Measurements from ENCODE around the gene FAM20C.

FAM20C gene

GRCh38 chr7:176381-176780 is 16.0 kb upstream of the FAM20C start:
- H3K56ac ChIP-seq (ENCODE audit: low read length) = no peak overlapping the region
- H3K4me3 ChIP-seq (ENCODE audit: low read length) = no peak overlapping the region
- no peak overlapping the region for H2BK5ac ChIP-seq (ENCODE audit: low read length)
- H3K79me1 ChIP-seq (ENCODE audit: low read length) = no peaks in the 10 kb centered on the region
- H2BK15ac ChIP-seq (replicated peaks; ENCODE audit: low read depth) = no peak overlapping the region
- H3K4ac ChIP-seq (ENCODE audit: low read depth, low read length) = no peak overlapping the region
- H2AK5ac ChIP-seq (ENCODE audit: low read length) = no peak overlapping the region
- H3K4me2 ChIP-seq (ENCODE audit: low read length) = no peak overlapping the region
- H3K79me2 ChIP-seq (ENCODE audit: control insufficient read depth, insufficient read depth, low read length) = no peaks in the 10 kb centered on the region
- no CpG with 5 or more reads among the region's 9 CpGs for WGBS (ENCODE audit: extremely low coverage, insufficient coverage, low lambda C conversion rate)
- no peaks in the 10 kb centered on the region for H3K36me3 ChIP-seq (ENCODE audit: control insufficient read depth, insufficient read depth, low read length)
- H4K5ac ChIP-seq (ENCODE audit: low read length) = no peak overlapping the region
- H3K18ac ChIP-seq (ENCODE audit: low read length) = no peak overlapping the region
- H3K9ac ChIP-seq (ENCODE audit: low read length) = no peak overlapping the region
- no peaks in the 10 kb centered on the region for H3K4me1 ChIP-seq (ENCODE audit: control insufficient read depth, low read depth, low read length)
- H3K27me3 ChIP-seq (ENCODE audit: insufficient read depth, low read length, poor library complexity) = no peaks in the 10 kb centered on the region
- H3K23ac ChIP-seq (ENCODE audit: low read length) = no peak overlapping the region
- DNase-seq = no peak
- H4K8ac ChIP-seq (ENCODE audit: low read depth, low read length) = no peak overlapping the region
- no peak overlapping the region for H2BK120ac ChIP-seq (ENCODE audit: low read depth, low read length)
- H3K27ac ChIP-seq (ENCODE audit: low read depth, low read length) = no peak overlapping the region

GRCh38 chr7:176786-177459 is 15.4 kb upstream of the FAM20C start:
- Histone ChIP-seq H3K23ac (ENCODE audit: low read length) (no peak overlapping the region), H3K4me3 (ENCODE audit: low read length) (no peak overlapping the region), H3K27me3 (ENCODE audit: insufficient read depth, low read length, poor library complexity) (no peaks in the 10 kb centered on the region), H2BK120ac (ENCODE audit: low read depth, low read length) (no peak overlapping the region), H3K18ac (ENCODE audit: low read length) (no peak overlapping the region), H3K9ac (ENCODE audit: low read length) (no peak overlapping the region), H2BK5ac (ENCODE audit: low read length) (no peak overlapping the region), H4K5ac (ENCODE audit: low read length) (no peak overlapping the region), H3K56ac (ENCODE audit: low read length) (no peak overlapping the region), H3K27ac (ENCODE audit: low read depth, low read length) (no peak overlapping the region), H3K36me3 (ENCODE audit: control insufficient read depth, insufficient read depth, low read length) (no peaks in the 10 kb centered on the region), H3K79me2 (ENCODE audit: control insufficient read depth, insufficient read depth, low read length) (no peaks in the 10 kb centered on the region), H3K4ac (ENCODE audit: low read depth, low read length) (no peak overlapping the region), H3K4me1 (ENCODE audit: control insufficient read depth, low read depth, low read length) (no peaks in the 10 kb centered on the region), H4K8ac (ENCODE audit: low read depth, low read length) (no peak overlapping the region), H2AK5ac (ENCODE audit: low read length) (no peak overlapping the region), H3K79me1 (ENCODE audit: low read length) (no peaks in the 10 kb centered on the region), H2BK15ac (replicated peaks; ENCODE audit: low read depth) (no peak overlapping the region), H3K4me2 (ENCODE audit: low read length) (no peak overlapping the region)
- no CpG with 5 or more reads among the region's 21 CpGs for WGBS (ENCODE audit: extremely low coverage, insufficient coverage, low lambda C conversion rate)
- no peak for DNase-seq

- Histone ChIP-seq H4K8ac (ENCODE audit: low read depth, low read length) (no peak overlapping the region), H3K23ac (ENCODE audit: low read length) (no peak overlapping the region), H3K4me2 (ENCODE audit: low read length) (no peak overlapping the region), H2BK15ac (replicated peaks; ENCODE audit: low read depth) (no peak overlapping the region), H2AK5ac (ENCODE audit: low read length) (no peak overlapping the region), H2BK5ac (ENCODE audit: low read length) (no peak overlapping the region), H3K4ac (ENCODE audit: low read depth, low read length) (no peak overlapping the region), H3K79me1 (ENCODE audit: low read length) (no peaks in the 10 kb centered on the region), H3K18ac (ENCODE audit: low read length) (no peak overlapping the region), H3K27me3 (ENCODE audit: insufficient read depth, low read length, poor library complexity) (no peaks in the 10 kb centered on the region), H3K9ac (ENCODE audit: low read length) (no peak overlapping the region), H3K4me3 (ENCODE audit: low read length) (no peak overlapping the region), H3K36me3 (ENCODE audit: control insufficient read depth, insufficient read depth, low read length) (no peaks in the 10 kb centered on the region), H3K27ac (ENCODE audit: low read depth, low read length) (no peak overlapping the region), H3K79me2 (ENCODE audit: control insufficient read depth, insufficient read depth, low read length) (no peaks in the 10 kb centered on the region), H4K5ac (ENCODE audit: low read length) (no peak overlapping the region), H3K4me1 (ENCODE audit: control insufficient read depth, low read depth, low read length) (no peaks in the 10 kb centered on the region), H2BK120ac (ENCODE audit: low read depth, low read length) (no peak overlapping the region), H3K56ac (ENCODE audit: low read length) (no peak overlapping the region)
- DNase-seq = no peak
- no CpG with 5 or more reads among the region's 28 CpGs for WGBS (ENCODE audit: extremely low coverage, insufficient coverage, low lambda C conversion rate)
Observed at GRCh38 chr7:178444-178843, 13.9 kb upstream of the FAM20C start.

- no peaks in the 10 kb centered on the region for H3K4me1 ChIP-seq (ENCODE audit: control insufficient read depth, low read depth, low read length)
- H2BK15ac ChIP-seq (replicated peaks; ENCODE audit: low read depth) = no peak overlapping the region
- H3K79me1 ChIP-seq (ENCODE audit: low read length) = no peaks in the 10 kb centered on the region
- no peak overlapping the region for H3K27ac ChIP-seq (ENCODE audit: low read depth, low read length)
- H3K79me2 ChIP-seq (ENCODE audit: control insufficient read depth, insufficient read depth, low read length) = no peaks in the 10 kb centered on the region
- H3K56ac ChIP-seq (ENCODE audit: low read length) = no peak overlapping the region
- WGBS (ENCODE audit: extremely low coverage, insufficient coverage, low lambda C conversion rate) = no CpG with 5 or more reads among the region's 19 CpGs
- no peak overlapping the region for H4K5ac ChIP-seq (ENCODE audit: low read length)
- H2BK120ac ChIP-seq (ENCODE audit: low read depth, low read length) = no peak overlapping the region
- no peak overlapping the region for H2BK5ac ChIP-seq (ENCODE audit: low read length)
- H3K9ac ChIP-seq (ENCODE audit: low read length) = no peak overlapping the region
- H3K4me3 ChIP-seq (ENCODE audit: low read length) = no peak overlapping the region
- H4K8ac ChIP-seq (ENCODE audit: low read depth, low read length) = no peak overlapping the region
- H2AK5ac ChIP-seq (ENCODE audit: low read length) = no peak overlapping the region
- H3K4me2 ChIP-seq (ENCODE audit: low read length) = no peak overlapping the region
- no peaks in the 10 kb centered on the region for H3K27me3 ChIP-seq (ENCODE audit: insufficient read depth, low read length, poor library complexity)
- H3K4ac ChIP-seq (ENCODE audit: low read depth, low read length) = no peak overlapping the region
- H3K36me3 ChIP-seq (ENCODE audit: control insufficient read depth, insufficient read depth, low read length) = no peaks in the 10 kb centered on the region
- no peak overlapping the region for H3K18ac ChIP-seq (ENCODE audit: low read length)
- DNase-seq = no peak
- H3K23ac ChIP-seq (ENCODE audit: low read length) = no peak overlapping the region
Observed at GRCh38 chr7:179209-179681, 13.1 kb upstream of the FAM20C start.

GRCh38 chr7:179948-180694 is 12.2 kb upstream of the FAM20C start:
- H3K4me3 ChIP-seq (ENCODE audit: low read length) = no peak overlapping the region
- no peaks in the 10 kb centered on the region for H3K36me3 ChIP-seq (ENCODE audit: control insufficient read depth, insufficient read depth, low read length)
- WGBS (ENCODE audit: extremely low coverage, insufficient coverage, low lambda C conversion rate) = no CpG with 5 or more reads among the region's 22 CpGs
- H3K27me3 ChIP-seq (ENCODE audit: insufficient read depth, low read length, poor library complexity) = no peaks in the 10 kb centered on the region
- no peak overlapping the region for H3K23ac ChIP-seq (ENCODE audit: low read length)
- H2BK120ac ChIP-seq (ENCODE audit: low read depth, low read length) = no peak overlapping the region
- no peak overlapping the region for H2AK5ac ChIP-seq (ENCODE audit: low read length)
- no peaks in the 10 kb centered on the region for H3K79me1 ChIP-seq (ENCODE audit: low read length)
- H2BK5ac ChIP-seq (ENCODE audit: low read length) = no peak overlapping the region
- H4K8ac ChIP-seq (ENCODE audit: low read depth, low read length) = no peak overlapping the region
- no peaks in the 10 kb centered on the region for H3K4me1 ChIP-seq (ENCODE audit: control insufficient read depth, low read depth, low read length)
- no peak overlapping the region for H3K9ac ChIP-seq (ENCODE audit: low read length)
- H3K4me2 ChIP-seq (ENCODE audit: low read length) = no peak overlapping the region
- no peak overlapping the region for H2BK15ac ChIP-seq (replicated peaks; ENCODE audit: low read depth)
- H3K79me2 ChIP-seq (ENCODE audit: control insufficient read depth, insufficient read depth, low read length) = no peaks in the 10 kb centered on the region
- DNase-seq = no peak
- no peak overlapping the region for H4K5ac ChIP-seq (ENCODE audit: low read length)
- H3K27ac ChIP-seq (ENCODE audit: low read depth, low read length) = no peak overlapping the region
- H3K4ac ChIP-seq (ENCODE audit: low read depth, low read length) = no peak overlapping the region
- no peak overlapping the region for H3K56ac ChIP-seq (ENCODE audit: low read length)
- H3K18ac ChIP-seq (ENCODE audit: low read length) = no peak overlapping the region

Measured in mesendoderm (in vitro differentiated cells).